HEK293 (cell line): Measurements from ENCODE around the gene RPTN.
A peak's percentile ranks its signal among the peaks of the same experiment; 100 is the strongest.

Experiments
- CTCF ChIA-PET: fragments of 350-600 bp; formaldehyde crosslinking; extraction: SDS; loops from one replicate; lab custom pipeline; 2021; ENCODE audit warnings: antibody characterized with exemption; lab: Yijun Ruan, JAX
- POLR2A ChIA-PET: fragments of 300-600 bp; formaldehyde crosslinking; extraction: SDS; loops from one replicate; lab custom pipeline; 2020; ENCODE audit warnings: antibody characterized with exemption, inconsistent platforms; lab: Yijun Ruan, JAX
- H3K27ac ChIP-seq: fragments of 200-500 bp; sonication (Bioruptor generic); 2 replicates; pipeline ENCODE4 v1.5.1; 2014; ENCODE audit warnings: low read depth, low read length, control low read depth, inconsistent platforms; ENCODE audit errors: extremely low read depth
- H3K36me3 ChIP-seq, 2 experiments: fragments of 200-500 bp in 1 of 2; sonication (Bioruptor generic) in 1 of 2; 1 replicate in 1 of 2; 2 replicates in 1 of 2; pipeline ENCODE4 v1.5.1; 2014 to 2017; ENCODE audit warnings: inconsistent platforms in 2 of 2, low read length in 2 of 2; ENCODE audit not compliant: control insufficient read depth in 2 of 2, insufficient read depth in 1 of 2
- H3K4me1 ChIP-seq: fragments of 200-500 bp; sonication (Bioruptor generic); 2 replicates; pipeline ENCODE4 v1.5.1; 2014; ENCODE audit warnings: mild to moderate bottlenecking, low read length, inconsistent platforms; ENCODE audit not compliant: control insufficient read depth, insufficient read depth
- H3K4me3 ChIP-seq: 2 replicates; pipeline ENCODE4 v1.5.1; 2011; ENCODE audit warnings: low read depth, mild to moderate bottlenecking, control low read depth, low read length, moderate library complexity
- H3K9me3 ChIP-seq: fragments of 200-500 bp; sonication (Bioruptor generic); 2 replicates; pipeline ENCODE4 v1.5.1; 2014; ENCODE audit warnings: low read depth, low read length, inconsistent platforms; ENCODE audit not compliant: control insufficient read depth, insufficient read depth
- EGR2 ChIP-seq: fragments of 450-650 bp; formaldehyde crosslinking; IDR thresholded peaks from 2 replicates; pipeline ENCODE4 v1.5.1; 2016; ENCODE audit warnings: low read depth, missing biosample characterization, missing genetic modification characterization
- FEZF1 ChIP-seq: fragments of 450-650 bp; formaldehyde crosslinking; IDR thresholded peaks from 2 replicates; pipeline ENCODE4 v1.5.1; 2016; ENCODE audit warnings: missing biosample characterization, missing genetic modification characterization
- GLIS1 ChIP-seq: fragments of 450-650 bp; formaldehyde crosslinking; IDR thresholded peaks from 2 replicates; pipeline ENCODE4 v1.5.1; 2016; ENCODE audit warnings: missing biosample characterization, missing genetic modification characterization
- KLF16 ChIP-seq: fragments of 450-650 bp; formaldehyde crosslinking; IDR thresholded peaks from 2 replicates; pipeline ENCODE4 v1.5.1; 2017; ENCODE audit warnings: missing biosample characterization, missing genetic modification characterization
- KLF17 ChIP-seq: fragments of 450-650 bp; formaldehyde crosslinking; IDR thresholded peaks from 2 replicates; pipeline ENCODE4 v1.5.1; 2016; ENCODE audit warnings: missing biosample characterization, missing genetic modification characterization
- OSR2 ChIP-seq: fragments of 450-650 bp; formaldehyde crosslinking; IDR thresholded peaks from 2 replicates; pipeline ENCODE4 v1.5.1; 2016; ENCODE audit warnings: missing biosample characterization, missing genetic modification characterization
- PBX3 ChIP-seq: sonication (generic); formaldehyde crosslinking; IDR thresholded peaks from 2 replicates; pipeline ENCODE4 v1.8.1; 2022; ENCODE audit warnings: mild to moderate bottlenecking, moderate library complexity, missing genetic modification reagents
- REST ChIP-seq: fragments of 450-650 bp; formaldehyde crosslinking; IDR thresholded peaks from 2 replicates; pipeline ENCODE4 v1.5.1; 2016; ENCODE audit warnings: missing biosample characterization, missing genetic modification characterization
- TRIM28 ChIP-seq: IDR thresholded peaks from 2 replicates; pipeline ENCODE4 v1.6.1; 2011; ENCODE audit warnings: low read length, control low read depth, borderline replicate concordance
- ZBTB6 ChIP-seq: fragments of 450-650 bp; formaldehyde crosslinking; IDR thresholded peaks from 2 replicates; pipeline ENCODE4 v1.5.1; 2017; ENCODE audit warnings: missing biosample characterization, missing genetic modification characterization
- ZEB2 ChIP-seq: fragments of 450-650 bp; formaldehyde crosslinking; IDR thresholded peaks from 2 replicates; pipeline ENCODE4 v1.5.1; 2016; ENCODE audit warnings: missing biosample characterization, missing genetic modification characterization
- ZNF132 ChIP-seq: fragments of 450-650 bp; formaldehyde crosslinking; IDR thresholded peaks from 2 replicates; pipeline ENCODE4 v1.5.1; 2017; ENCODE audit warnings: missing biosample characterization, missing genetic modification characterization, borderline replicate concordance
- ZNF133 ChIP-seq: fragments of 450-650 bp; formaldehyde crosslinking; IDR thresholded peaks from 2 replicates; pipeline ENCODE4 v1.5.1; 2016; ENCODE audit warnings: missing biosample characterization, missing genetic modification characterization
- ZNF341 ChIP-seq: fragments of 450-650 bp; formaldehyde crosslinking; IDR thresholded peaks from 2 replicates; pipeline ENCODE4; 2016; ENCODE audit warnings: low read depth, missing biosample characterization, missing genetic modification characterization
- ZNF394 ChIP-seq: fragments of 450-650 bp; formaldehyde crosslinking; IDR thresholded peaks from 2 replicates; pipeline ENCODE4 v1.5.1; 2016; ENCODE audit warnings: missing biosample characterization, missing genetic modification characterization, mild to moderate bottlenecking, moderate library complexity, borderline replicate concordance
- ZNF513 ChIP-seq: fragments of 450-650 bp; IDR thresholded peaks from 2 replicates; pipeline ENCODE4 v1.5.1; 2018; ENCODE audit warnings: missing biosample characterization, missing genetic modification characterization
- ZNF549 ChIP-seq: fragments of 450-650 bp; IDR thresholded peaks from 2 replicates; pipeline ENCODE4 v1.5.1; 2018; ENCODE audit warnings: missing biosample characterization, missing genetic modification characterization, mild to moderate bottlenecking, inconsistent platforms, moderate library complexity
- ZNF677 ChIP-seq: fragments of 450-650 bp; IDR thresholded peaks from 2 replicates; pipeline ENCODE4 v1.5.0; 2018; ENCODE audit warnings: missing biosample characterization, mild to moderate bottlenecking, missing genetic modification characterization, moderate library complexity
- ZNF768 ChIP-seq: fragments of 450-650 bp; formaldehyde crosslinking; IDR thresholded peaks from 2 replicates; pipeline ENCODE4 v1.5.1; 2018; ENCODE audit warnings: missing biosample characterization, mild to moderate bottlenecking, missing genetic modification characterization
- ZNF791 ChIP-seq: fragments of 450-650 bp; formaldehyde crosslinking; IDR thresholded peaks from 2 replicates; pipeline ENCODE4 v1.5.1; 2016; ENCODE audit warnings: missing biosample characterization, missing genetic modification characterization
- ZSCAN18 ChIP-seq: fragments of 450-650 bp; formaldehyde crosslinking; IDR thresholded peaks from 2 replicates; pipeline ENCODE4 v1.5.1; 2016; ENCODE audit warnings: missing biosample characterization, missing genetic modification characterization
- ZSCAN30 ChIP-seq: fragments of 450-650 bp; IDR thresholded peaks from 2 replicates; pipeline ENCODE4 v1.5.1; 2018; ENCODE audit warnings: missing biosample characterization, mild to moderate bottlenecking, missing genetic modification characterization, moderate library complexity

Gene RPTN

GRCh38 chr1:152110860-152111514 lies 48.0 kb downstream of the RPTN start (continued):
- TF ChIP-seq KLF17 (tag by site-specific recombination) (no peak), ZNF132 (no peak), ZEB2 (tag by site-specific recombination) (0 out of 2 replicates have a peak, but pooled peaks have one; percentile 4), ZNF677 (no peak), GLIS1 (tag by site-specific recombination) (no peak), ZNF133 (tag by site-specific recombination) (no peak; the same call in 1 of the 2 replicates), OSR2 (tag by site-specific recombination) (no peak; the same call in none of the 2 replicates), ZNF549 (tag by site-specific recombination) (no peak), ZNF768 (tag by site-specific recombination) (no peak), EGR2 (tag by site-specific recombination) (no peak), FEZF1 (tag by site-specific recombination) (peak; percentile 47)

GRCh38 chr1:152110365-152110859 lies 48.6 kb downstream of the RPTN start:
- POLR2A ChIA-PET = interaction anchor here (0.7 to 2.5 kb wide), 3 partner anchors 57 to 571 kb away, joined by 4 to 8 read pairs (median 5); partner anchors contain the start of genes S100A11 and TUFT1
- H3K36me3 ChIP-seq = no peaks in the 10 kb centered on the region
- H3K4me3 ChIP-seq = peak overlapping the region; percentile 39
- CTCF ChIA-PET = interaction anchor here (0.6 to 9.4 kb wide), 9 partner anchors 12 to 370 kb away, joined by 3 to 66 read pairs (median 5); no protein-coding TSS in a partner anchor
- H3K9me3 ChIP-seq = no peaks in the 10 kb centered on the region
- peak overlapping the region; percentile 17; the same call in 1 of the 2 replicates for H3K27ac ChIP-seq
- H3K4me1 ChIP-seq = peaks cover 4% of the 10 kb centered on the region; the same call in 1 of the 2 replicates
- TF ChIP-seq KLF16 (tag by site-specific recombination) (peak; percentile 29; the same call in 1 of the 2 replicates), ZNF394 (tag by site-specific recombination) (peak; percentile 94; the same call in 1 of the 2 replicates), ZNF513 (tag by site-specific recombination) (no peak; the same call in 1 of the 2 replicates), ZNF341 (tag by site-specific recombination) (peak; percentile 91), PBX3 (no peak), REST (tag by site-specific recombination) (0 out of 2 replicates have a peak, but pooled peaks have one; percentile 42), KLF17 (tag by site-specific recombination) (0 out of 2 replicates have a peak, but pooled peaks have one; percentile 13), ZEB2 (tag by site-specific recombination) (peak; percentile 19; the same call in 1 of the 2 replicates), TRIM28 (peak; percentile 70; the same call in 1 of the 2 replicates), ZNF791 (tag by site-specific recombination) (no peak), ZSCAN30 (tag by site-specific recombination) (no peak), ZSCAN18 (no peak), OSR2 (tag by site-specific recombination) (peak; percentile 23; the same call in 1 of the 2 replicates), ZBTB6 (peak; percentile 95)
